C4-2B (cell line): ENCODE measurements around the gene SLC25A12.
A peak's percentile ranks its signal among the peaks of the same experiment; 100 is the strongest.

Source experiments
- H3K27ac ChIP-seq: fragments of 450-650 bp; 2 replicates; pipeline ENCODE4 v1.5.1; 2017
- CTCF ChIP-seq: fragments of 450-650 bp; conservative IDR thresholded peaks from 2 replicates; pipeline ENCODE4 v1.5.1; 2017; ENCODE audit warnings: mild to moderate bottlenecking
- ZFX ChIP-seq: fragments of 450-650 bp; IDR thresholded peaks from 2 replicates; pipeline ENCODE4 v1.6.1; 2017

The SLC25A12 gene

GRCh38 chr2:171893824-171894611 is at the start of gene SLC25A12:
Gene SLC25A12 (minus strand): TSS chr2:171894244. CDS start chr2:171894214, 30 bp downstream.
- TF ChIP-seq ZFX (peak; percentile 54), CTCF (no peak)
- H3K27ac ChIP-seq, result peak within 1 kb of the TSS; percentile 77

- TF ChIP-seq ZFX (no peak), CTCF (no peak)
Measured at GRCh38 chr2:171941316-171941699, 47.3 kb upstream of the SLC25A12 start.

GRCh38 chr2:171939743-171940071 is 45.7 kb upstream of the SLC25A12 start:
- no peak for TF ChIP-seq ZFX
- H3K27ac ChIP-seq, result no peak overlapping the region

More at GRCh38 chr2:171941316-171941699, 47.3 kb upstream of the SLC25A12 start:
- no peak overlapping the region for H3K27ac ChIP-seq

- H3K27ac ChIP-seq, result no peak overlapping the region
- TF ChIP-seq ZFX (no peak), CTCF (no peak)
Measured at GRCh38 chr2:171939058-171939742, 45.2 kb upstream of the SLC25A12 start.

- no peak for TF ChIP-seq ZFX
- TF ChIP-seq CTCF, result no peak
- no peak overlapping the region for H3K27ac ChIP-seq
Measured at GRCh38 chr2:171930385-171930784, 36.3 kb upstream of the SLC25A12 start.

- peak overlapping the region; percentile 37; the same call in 1 of the 2 replicates for H3K27ac ChIP-seq
- TF ChIP-seq ZFX, result no peak
- no peak for TF ChIP-seq CTCF
Measured at GRCh38 chr2:171924170-171924942, 30.3 kb upstream of the SLC25A12 start.

- TF ChIP-seq ZFX, result no peak
- no peak for TF ChIP-seq CTCF
Measured at GRCh38 chr2:171923206-171923605, 29.2 kb upstream of the SLC25A12 start.

More at GRCh38 chr2:171923206-171923605, 29.2 kb upstream of the SLC25A12 start:
- peak overlapping the region; percentile 92 for H3K27ac ChIP-seq
